MG63 (cell line): ENCODE data around the gene PNLIPRP3. TPM values are rescaled to one million over a fixed set of nuclear protein-coding genes. Genes with fewer than 3 reads are reported as not detected.

Experiments used
- DNase-seq: peaks from one replicate; pipeline ENCODE4 v3.0.0-alpha.2; 2020
- H3K27me3 ChIP-seq: fragments of 250-450 bp; sonication (Bioruptor Pico); 2 replicates; pipeline ENCODE4 v1.5.1; 2020; ENCODE audit warnings: mild to moderate bottlenecking, moderate library complexity
- H3K36me3 ChIP-seq: fragments of 250-450 bp; sonication (Bioruptor Pico); 2 replicates; pipeline ENCODE4 v1.5.1; 2020; ENCODE audit warnings: mild to moderate bottlenecking, moderate library complexity
- H3K4me3 ChIP-seq: fragments of 250-450 bp; sonication (Bioruptor Pico); 2 replicates; pipeline ENCODE4 v1.5.1; 2020; ENCODE audit warnings: mild to moderate bottlenecking, moderate library complexity
- H3K9me3 ChIP-seq: fragments of 250-450 bp; sonication (Bioruptor Pico); 2 replicates; pipeline ENCODE4 v1.5.1; 2020; ENCODE audit warnings: mild to moderate bottlenecking, moderate library complexity
- total RNA-seq: library from RNA; depleted of rRNA; stranded (reverse); fragments of >200 nt; shearing (Covaris generic); gene quantifications from 2 replicates; pipeline ENCODE4 v1.2.3, GENCODE V29; 2014; ENCODE audit warnings: low replicate concordance

PNLIPRP3 gene
- total RNA-seq, 1 experiment from 2014 or later = not detected

DNA sequence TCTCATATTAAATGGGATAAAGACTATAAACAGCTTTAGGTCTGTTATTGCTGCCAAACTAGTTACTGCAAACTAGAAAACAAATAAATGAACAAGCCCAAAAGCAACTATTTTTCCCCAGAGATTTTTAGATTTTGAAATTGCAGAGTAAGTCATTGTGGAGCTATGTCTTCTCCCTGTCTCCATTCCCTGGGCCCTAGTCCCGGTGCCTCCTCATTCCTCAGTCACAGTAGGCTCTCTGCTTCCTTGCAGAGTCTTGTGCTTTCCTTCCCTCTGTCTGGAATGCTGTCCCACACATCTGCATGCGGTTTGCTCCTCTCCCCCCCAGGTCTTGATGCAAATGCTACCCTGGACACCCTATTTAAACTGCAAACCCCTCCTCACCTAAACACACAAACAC, 4.0 kb downstream of the PNLIPRP3 start:
- Histone ChIP-seq H3K4me3 (no peak overlapping the region), H3K36me3 (no peaks in the 10 kb centered on the region), H3K9me3 (no peaks in the 10 kb centered on the region), H3K27me3 (no peaks in the 10 kb centered on the region; the same call in none of the 2 replicates)
- DNase-seq = no peak

DNA sequence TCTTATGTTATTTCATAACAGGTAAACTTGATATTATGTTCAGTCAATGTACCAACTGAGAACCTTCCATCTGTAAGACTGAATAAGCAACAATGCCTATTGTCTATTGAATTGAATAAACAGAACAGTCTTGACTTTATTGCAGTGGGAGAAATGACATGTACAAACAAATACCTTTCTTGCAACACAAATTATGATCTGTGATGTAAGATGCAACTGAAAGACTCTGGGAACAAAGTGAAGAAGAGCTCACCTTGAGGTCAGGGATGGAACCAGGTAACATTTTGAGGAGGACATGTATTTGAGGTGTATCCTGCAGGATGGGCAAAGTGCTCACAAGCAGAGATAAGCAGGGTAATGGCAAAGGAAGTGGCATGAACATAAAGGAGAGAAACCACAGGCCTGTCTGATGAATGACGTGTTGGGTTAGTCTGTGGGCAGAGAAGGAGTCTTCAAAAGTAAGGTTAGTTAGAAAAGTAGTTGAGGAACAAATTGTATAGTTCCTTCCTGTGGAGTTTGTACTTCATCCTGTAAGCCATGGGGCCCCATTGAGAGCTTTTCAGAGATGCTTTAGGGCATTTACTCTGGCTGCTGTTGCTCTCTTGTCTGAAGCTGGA, 9.5 kb downstream of the PNLIPRP3 start:
- DNase-seq = no peak
- Histone ChIP-seq H3K9me3 (no peaks in the 10 kb centered on the region), H3K36me3 (no peaks in the 10 kb centered on the region), H3K27me3 (no peaks in the 10 kb centered on the region; the same call in 1 of the 2 replicates), H3K4me3 (no peak overlapping the region)

DNA sequence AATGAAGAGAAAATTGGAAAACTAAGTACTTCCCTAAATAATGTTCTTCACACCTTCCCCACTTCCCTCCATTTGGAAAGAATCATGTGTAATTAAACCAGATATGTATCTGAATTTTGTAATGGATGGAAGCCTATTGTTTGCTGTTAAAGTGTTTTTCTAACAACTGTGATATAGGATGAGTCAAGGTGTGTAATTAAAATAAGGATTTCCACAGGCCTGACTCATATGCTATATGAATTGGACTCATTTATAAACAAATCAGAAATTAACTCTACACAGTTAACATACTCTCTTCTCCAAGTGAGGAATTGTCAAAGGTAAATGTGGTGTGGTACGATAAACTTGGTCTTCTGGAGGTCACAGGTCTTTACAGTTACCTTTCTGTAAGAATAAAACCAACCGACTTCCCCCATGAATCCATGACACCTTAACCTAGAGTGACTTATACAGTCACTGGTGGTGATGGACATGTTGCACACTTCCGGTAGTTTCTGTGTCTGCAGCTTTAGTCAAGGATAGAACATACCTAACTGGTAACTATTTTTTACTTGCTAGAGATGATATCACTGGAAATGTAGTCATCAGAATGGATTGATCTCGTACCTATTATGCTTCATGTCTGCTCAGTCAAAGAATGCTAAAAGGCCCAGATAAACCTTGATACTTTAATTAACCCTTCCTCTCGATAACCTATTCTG, 12.8 kb downstream of the PNLIPRP3 start:
- Histone ChIP-seq H3K4me3 (no peak overlapping the region), H3K27me3 (no peaks in the 10 kb centered on the region), H3K9me3 (no peaks in the 10 kb centered on the region), H3K36me3 (no peaks in the 10 kb centered on the region)
- DNase-seq = no peak

DNA sequence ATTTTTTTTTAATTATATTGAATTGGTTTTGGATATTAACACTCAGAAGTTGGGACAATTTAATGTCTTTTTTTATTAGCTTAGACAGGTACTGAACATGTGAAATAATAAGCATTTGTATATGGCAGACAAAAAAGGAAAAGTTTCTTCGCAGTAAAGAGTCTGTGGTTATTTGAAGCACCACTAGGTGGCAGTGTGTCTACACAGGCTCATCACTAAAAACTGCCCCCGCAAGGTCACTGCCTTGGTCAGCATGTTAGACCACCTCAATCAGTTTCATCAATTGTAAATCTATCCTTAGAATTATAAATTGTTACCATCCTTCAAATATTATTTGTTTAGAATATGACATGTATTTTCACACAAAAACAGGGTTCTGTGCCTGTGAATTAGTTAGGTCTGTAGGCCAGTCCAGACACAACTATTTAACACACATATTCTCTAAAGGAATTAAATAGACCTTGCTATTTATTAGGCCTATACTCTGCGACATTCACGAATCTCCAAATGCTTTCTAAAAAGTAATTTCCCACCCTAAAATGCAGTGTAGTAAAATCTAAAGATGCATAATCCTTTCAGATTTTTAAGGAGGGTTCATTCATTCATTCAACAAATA, 17.0 kb downstream of the PNLIPRP3 start:
- DNase-seq = no peak
- no peaks in the 10 kb centered on the region for H3K9me3 ChIP-seq

DNA sequence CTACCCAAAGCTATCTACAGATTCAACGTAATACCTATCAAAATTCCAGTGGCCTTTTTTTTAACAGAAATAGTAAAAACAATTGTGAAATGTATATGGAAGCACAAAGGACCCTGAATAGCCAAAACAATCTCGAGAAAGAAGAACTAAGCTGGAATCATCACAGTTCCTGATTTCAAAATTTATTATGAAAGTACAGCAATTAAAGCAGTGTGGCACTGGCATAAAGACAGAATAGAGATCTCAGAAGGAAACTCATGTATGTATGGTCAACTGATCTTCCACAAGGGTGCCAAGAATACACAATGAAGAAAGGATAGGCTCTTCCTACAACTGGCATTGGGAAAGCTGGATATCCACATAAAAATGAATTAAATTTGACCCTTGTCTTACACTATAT, 23.2 kb downstream of the PNLIPRP3 start:
- no peak overlapping the region for H3K4me3 ChIP-seq
- no peaks in the 10 kb centered on the region for H3K36me3 ChIP-seq
- no peak for DNase-seq
- peaks cover 2% of the 10 kb centered on the region; the same call in 1 of the 2 replicates for H3K27me3 ChIP-seq
- no peaks in the 10 kb centered on the region for H3K9me3 ChIP-seq

More for the DNA sequence above, 17.0 kb downstream of the PNLIPRP3 start:
- Histone ChIP-seq H3K4me3 (no peak overlapping the region), H3K27me3 (no peaks in the 10 kb centered on the region), H3K36me3 (no peaks in the 10 kb centered on the region)

DNA sequence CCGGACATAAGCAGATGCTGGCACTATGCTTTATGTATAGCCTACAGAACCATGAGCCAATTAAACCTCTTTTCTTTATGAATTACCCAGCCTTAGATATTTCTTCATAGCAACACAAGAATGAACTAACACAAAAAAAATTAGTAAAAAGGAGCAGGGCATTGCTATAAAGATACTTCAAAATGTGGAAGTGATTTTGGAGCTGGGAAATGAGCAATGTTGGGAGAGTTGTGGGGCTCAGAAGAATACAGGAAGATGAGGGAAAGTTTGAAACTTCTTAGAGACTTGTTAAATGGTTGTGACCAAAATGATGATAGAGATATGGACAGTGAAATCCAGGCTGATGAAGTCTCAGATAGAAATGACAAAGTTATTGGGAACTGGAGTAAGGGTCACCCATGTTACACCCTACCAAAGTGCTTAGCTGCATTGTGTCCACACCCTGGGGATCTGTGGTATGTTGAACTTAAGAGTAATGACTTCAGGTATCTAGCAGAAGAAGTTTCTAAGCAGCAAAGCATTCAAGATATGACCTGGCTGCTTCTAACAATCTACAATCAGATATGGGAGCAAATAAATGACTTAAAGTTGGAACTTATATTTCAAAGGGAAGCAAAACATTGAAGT, 24.2 kb downstream of the PNLIPRP3 start:
- Histone ChIP-seq H3K4me3 (no peak overlapping the region), H3K9me3 (no peaks in the 10 kb centered on the region), H3K36me3 (no peaks in the 10 kb centered on the region), H3K27me3 (peaks cover 2% of the 10 kb centered on the region; the same call in 1 of the 2 replicates)
- no peak for DNase-seq

DNA sequence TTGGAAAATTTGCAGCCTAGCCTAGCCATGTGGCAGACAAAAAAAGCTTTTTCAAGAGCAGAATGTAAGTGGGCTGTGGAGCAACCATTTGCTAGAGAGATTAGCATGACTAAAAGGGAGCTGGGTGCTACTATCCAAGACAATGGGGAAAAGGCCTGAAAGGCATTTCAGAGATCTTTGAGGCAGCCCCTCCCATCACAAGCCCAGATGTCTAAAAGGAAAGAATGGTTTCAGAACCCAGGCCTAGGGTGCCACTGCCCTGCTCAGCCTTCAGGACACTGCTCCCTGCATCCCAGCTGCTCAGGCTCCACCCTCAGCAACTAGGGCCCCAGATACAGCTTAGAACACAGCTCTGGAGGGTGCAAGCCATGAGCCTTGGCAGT, 24.7 kb downstream of the PNLIPRP3 start:
- Histone ChIP-seq H3K36me3 (no peaks in the 10 kb centered on the region), H3K4me3 (no peak overlapping the region), H3K9me3 (no peaks in the 10 kb centered on the region), H3K27me3 (peaks cover 2% of the 10 kb centered on the region; the same call in 1 of the 2 replicates)
- DNase-seq = no peak

DNA sequence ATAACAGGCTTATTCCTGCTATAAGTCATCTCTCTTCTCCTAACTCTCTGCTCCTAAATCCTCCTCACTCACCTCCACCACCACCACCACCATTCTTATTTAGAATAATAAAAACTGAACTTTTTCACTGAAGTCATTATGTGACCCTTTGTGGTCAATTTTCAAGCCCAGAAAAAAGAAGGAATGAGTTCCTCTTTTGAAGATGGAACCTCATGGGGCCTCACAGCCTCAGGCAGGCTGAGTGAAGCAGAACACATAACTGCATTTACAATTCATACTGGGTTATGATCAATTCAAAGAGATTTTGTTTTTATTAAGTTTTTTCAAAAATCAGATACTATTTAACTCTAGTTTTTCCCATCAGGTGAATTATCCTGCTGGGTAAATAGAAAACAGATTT, 29.8 kb downstream of the PNLIPRP3 start:
- no peak for DNase-seq
- Histone ChIP-seq H3K9me3 (no peaks in the 10 kb centered on the region), H3K27me3 (peaks cover 5% of the 10 kb centered on the region; the same call in 1 of the 2 replicates), H3K36me3 (no peaks in the 10 kb centered on the region), H3K4me3 (no peak overlapping the region)

DNA sequence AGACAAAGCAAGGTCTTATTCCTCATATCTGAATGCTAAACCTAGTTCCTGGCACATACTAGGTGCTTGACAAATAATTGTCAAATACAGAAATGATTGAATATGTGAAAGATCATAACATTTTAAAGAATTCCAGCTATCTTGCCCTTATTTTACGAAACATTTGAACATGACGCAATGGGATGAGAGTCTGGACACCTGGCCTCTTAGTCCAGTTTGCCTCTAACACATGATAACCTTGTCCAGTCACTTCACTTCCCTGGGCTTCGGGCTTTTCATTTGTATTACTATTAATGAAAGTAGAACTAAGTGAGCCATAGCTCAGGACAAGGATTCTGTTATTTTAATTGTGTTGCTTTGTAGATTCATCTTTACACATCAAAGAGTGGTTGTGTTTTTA, 32.6 kb downstream of the PNLIPRP3 start:
- Histone ChIP-seq H3K9me3 (no peaks in the 10 kb centered on the region), H3K27me3 (peaks cover 5% of the 10 kb centered on the region; the same call in 1 of the 2 replicates), H3K36me3 (no peaks in the 10 kb centered on the region), H3K4me3 (no peak overlapping the region)
- no peak for DNase-seq

DNA sequence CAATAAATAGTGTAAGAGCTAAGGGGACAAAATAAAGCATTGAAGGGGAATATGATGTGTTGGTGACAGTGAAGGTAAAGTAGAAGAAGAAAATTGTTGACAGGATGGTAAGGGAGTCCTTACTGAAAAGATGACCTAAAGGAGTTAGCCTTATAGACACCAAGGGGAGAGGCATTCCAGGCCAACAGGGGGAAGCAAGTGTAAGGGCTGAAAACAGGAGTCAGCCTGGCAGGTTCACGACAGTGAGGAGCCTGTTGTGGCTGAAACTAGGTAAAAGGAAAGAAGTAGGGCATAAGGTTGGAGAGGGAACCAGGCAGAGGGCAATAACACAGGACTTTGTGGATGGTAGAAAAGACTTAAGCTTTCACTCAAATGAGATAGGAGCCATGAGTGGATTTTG, 34.0 kb downstream of the PNLIPRP3 start:
- Histone ChIP-seq H3K9me3 (no peaks in the 10 kb centered on the region), H3K36me3 (no peaks in the 10 kb centered on the region), H3K27me3 (peaks cover 5% of the 10 kb centered on the region; the same call in 1 of the 2 replicates), H3K4me3 (no peak overlapping the region)
- no peak for DNase-seq

DNA sequence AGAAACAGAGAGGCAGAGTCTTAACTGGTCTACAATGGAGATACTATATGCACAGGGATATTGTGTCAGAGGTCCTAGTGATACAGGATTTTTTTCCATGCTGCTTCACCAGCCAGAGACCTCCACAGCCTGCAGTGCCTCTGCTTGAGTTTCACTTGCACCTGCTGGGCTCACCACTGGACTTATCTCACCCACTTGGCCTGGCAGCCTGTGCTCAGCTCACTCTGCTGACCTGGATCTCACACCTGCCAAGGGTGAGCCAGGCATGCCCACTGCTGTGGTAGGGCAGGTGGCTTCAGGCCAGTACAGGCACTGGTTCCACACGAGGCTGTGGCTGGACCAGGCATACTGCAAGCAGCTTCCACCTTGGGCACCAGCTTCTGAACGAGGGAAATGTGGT, 36.6 kb downstream of the PNLIPRP3 start:
- Histone ChIP-seq H3K4me3 (no peak overlapping the region), H3K27me3 (peaks cover 5% of the 10 kb centered on the region; the same call in 1 of the 2 replicates), H3K9me3 (no peaks in the 10 kb centered on the region), H3K36me3 (no peaks in the 10 kb centered on the region)
- no peak for DNase-seq

DNA sequence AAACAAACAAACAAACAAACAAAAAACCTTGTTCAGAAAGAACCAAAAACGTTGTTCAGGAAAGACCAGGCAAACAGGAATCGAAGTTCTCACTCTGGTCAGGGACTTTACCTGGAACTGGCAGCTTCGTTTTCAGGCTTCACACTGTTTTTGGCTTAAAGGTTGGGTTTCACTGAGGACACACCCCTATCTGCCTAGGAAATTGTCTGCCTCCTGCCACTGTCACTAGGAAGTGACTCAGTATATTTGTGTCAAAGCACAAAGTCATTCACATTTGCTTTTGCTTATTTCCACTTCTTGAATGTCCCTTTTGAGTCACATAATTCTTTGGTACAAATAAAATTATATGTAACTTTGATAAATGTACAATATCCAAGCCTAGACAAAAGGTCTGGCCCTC, 37.9 kb downstream of the PNLIPRP3 start:
- no peaks in the 10 kb centered on the region for H3K9me3 ChIP-seq
- peaks cover 5% of the 10 kb centered on the region; the same call in 1 of the 2 replicates for H3K27me3 ChIP-seq
- H3K36me3 ChIP-seq = no peaks in the 10 kb centered on the region
- DNase-seq = no peak
- H3K4me3 ChIP-seq = no peak overlapping the region

DNA sequence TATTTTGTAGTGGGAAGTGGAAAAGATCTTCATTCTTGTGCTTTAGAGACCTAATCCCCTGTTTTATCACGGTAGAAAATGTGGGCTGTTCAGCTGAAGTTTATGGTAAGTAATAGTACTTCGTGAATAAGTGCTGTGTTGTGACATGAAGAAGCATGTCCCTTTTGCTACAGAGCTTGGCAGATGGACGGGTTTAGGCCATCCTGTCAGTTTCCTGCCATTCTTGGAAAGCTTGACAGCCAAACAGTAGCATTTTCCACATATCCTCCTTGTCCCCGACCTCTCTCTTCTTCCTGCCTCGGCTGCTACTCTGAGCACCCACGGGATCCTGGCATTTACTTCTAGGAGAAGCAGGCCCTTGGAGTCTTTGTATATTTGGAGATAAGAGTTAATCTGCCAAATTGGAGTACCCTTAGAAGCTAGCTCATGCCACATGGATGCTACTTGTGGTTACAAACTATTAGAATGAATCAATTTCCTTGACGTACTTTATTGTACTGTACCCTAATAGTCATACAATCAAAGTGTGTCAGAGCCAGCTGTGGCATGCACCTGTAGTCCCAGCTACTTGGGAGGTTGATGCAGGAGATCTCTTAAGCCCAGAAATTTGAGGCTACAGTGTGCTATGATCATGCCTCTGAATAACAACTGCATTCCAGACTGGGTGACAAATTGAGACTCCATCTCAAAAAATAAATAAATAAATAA, 39.2 kb downstream of the PNLIPRP3 start:
- no peaks in the 10 kb centered on the region for H3K9me3 ChIP-seq
- H3K4me3 ChIP-seq = no peak overlapping the region
- no peaks in the 10 kb centered on the region for H3K27me3 ChIP-seq
- DNase-seq = no peak
- H3K36me3 ChIP-seq = no peaks in the 10 kb centered on the region

DNA sequence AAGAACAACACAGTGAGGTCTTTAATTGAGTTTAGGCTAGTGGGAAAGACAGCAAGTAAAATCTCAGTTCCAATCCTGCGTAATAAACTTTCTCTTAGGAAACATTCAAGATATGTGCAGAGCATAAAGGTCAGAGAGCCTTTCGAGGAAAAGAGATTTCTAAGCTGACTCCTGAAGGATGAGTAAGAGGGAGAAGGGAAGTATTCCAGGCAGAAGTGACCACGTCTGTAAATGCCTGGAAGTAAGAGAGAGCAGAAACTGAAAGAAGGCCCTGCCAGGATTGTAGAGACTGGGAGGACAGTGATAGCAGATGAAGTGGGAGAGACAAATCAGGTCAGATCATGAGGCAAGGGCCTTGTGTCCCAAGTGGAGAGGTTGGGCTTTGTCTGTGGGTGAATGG, 41.8 kb downstream of the PNLIPRP3 start:
- Histone ChIP-seq H3K4me3 (no peak overlapping the region), H3K27me3 (no peaks in the 10 kb centered on the region), H3K9me3 (no peaks in the 10 kb centered on the region), H3K36me3 (no peaks in the 10 kb centered on the region)
- DNase-seq = no peak

DNA sequence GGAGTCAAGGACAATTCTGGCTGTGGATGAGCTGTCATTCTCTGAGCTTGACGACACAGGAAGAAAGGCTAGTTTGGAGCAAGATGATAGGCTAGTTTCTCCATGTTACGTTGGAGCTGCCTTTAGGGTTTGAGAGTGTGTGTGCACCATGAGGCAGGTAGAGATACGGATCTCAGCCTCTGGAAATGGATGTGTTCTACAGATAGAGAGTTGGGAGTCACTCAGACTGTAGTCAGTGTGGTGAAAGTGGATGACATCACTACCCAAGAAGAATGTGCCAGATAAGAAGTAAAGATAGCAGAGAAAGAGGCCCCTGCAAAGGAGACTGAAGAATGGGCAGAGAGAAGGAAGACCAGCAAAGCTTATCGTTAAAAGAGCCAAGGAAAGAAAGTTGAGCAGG, 42.4 kb downstream of the PNLIPRP3 start:
- no peaks in the 10 kb centered on the region for H3K9me3 ChIP-seq
- H3K27me3 ChIP-seq = no peaks in the 10 kb centered on the region
- DNase-seq = no peak
- no peak overlapping the region for H3K4me3 ChIP-seq
- no peaks in the 10 kb centered on the region for H3K36me3 ChIP-seq

DNA sequence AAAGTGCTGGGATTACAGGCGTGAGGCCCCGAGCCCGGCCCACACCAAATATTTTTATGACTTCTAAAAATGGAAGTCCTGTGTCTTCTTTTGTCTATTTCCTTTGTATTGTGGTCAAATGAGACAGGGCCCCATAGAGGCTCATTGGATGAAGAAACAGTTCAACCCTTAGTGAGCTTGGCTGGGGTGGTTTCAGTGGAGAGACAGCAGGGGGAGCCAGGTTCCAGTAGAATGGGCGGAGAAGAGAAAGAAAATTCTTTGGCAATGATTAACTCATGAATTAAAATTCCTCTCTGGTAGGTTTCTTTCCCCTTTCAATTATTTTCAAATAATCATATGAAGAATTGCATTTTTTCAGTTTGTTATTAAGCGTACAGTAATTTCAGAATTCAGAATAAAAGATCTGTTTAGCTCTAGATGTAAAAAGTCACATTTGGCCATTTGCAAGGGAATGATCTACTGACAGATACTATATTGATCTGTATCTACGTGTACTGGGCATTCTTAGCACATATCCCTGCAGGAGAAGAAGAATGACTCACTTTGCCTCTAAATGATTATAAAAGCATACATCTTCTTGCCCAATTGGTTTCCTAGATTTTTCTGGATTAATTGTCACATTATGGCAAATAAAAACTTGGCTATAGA, 43.2 kb downstream of the PNLIPRP3 start:
- Histone ChIP-seq H3K36me3 (no peaks in the 10 kb centered on the region), H3K9me3 (no peaks in the 10 kb centered on the region), H3K27me3 (no peaks in the 10 kb centered on the region), H3K4me3 (no peak overlapping the region)
- DNase-seq = peak; percentile 46
